HFF-Myc (cell line): Measurements from ENCODE around the gene CSNK1G1.
"Not testable (repeated sequence)": the region's sequence is repeated elsewhere in the genome, so short reads cannot be mapped to it uniquely, and the experiment has no call there.

ENCODE experiments used
- DNase-seq: peaks from one replicate; pipeline ENCODE4 v3.0.0-alpha.2; 2011; ENCODE audit warnings: low read depth; ENCODE audit errors: extremely low read depth
- H3K4me3 ChIP-seq: replicated peaks from 2 replicates; pipeline ENCODE4 v1.5.1; 2011; ENCODE audit warnings: low read depth, mild to moderate bottlenecking, control low read depth, low read length
- TF ChIP-seq, protein P1 (sequence below): IDR thresholded peaks from 2 replicates; pipeline ENCODE4 v1.5.1; 2012; ENCODE audit warnings: mild to moderate bottlenecking, low read depth, low read length, control low read depth; ENCODE audit errors: missing control alignments

The CSNK1G1 gene

DNA sequence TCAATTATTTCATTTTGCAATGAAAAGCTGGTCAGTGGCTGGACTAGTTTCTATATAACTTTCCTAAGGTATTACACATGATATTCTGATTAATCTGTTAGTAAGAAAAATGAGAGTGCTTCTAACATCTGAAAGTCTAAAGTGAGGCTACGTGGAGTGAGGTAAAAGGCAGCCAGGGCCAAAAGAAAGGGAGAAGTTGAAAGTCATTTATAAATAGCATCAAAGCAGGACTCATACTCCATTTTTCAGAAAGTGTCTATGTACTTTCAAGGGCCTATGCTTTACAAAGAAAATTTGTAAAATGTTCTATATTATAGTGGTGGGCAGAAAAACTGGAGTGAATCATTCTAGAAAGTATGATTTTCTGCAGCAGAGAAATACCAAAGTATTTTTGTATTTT, 80.0 kb downstream of the CSNK1G1 start:
- TF ChIP-seq, protein P1, sequence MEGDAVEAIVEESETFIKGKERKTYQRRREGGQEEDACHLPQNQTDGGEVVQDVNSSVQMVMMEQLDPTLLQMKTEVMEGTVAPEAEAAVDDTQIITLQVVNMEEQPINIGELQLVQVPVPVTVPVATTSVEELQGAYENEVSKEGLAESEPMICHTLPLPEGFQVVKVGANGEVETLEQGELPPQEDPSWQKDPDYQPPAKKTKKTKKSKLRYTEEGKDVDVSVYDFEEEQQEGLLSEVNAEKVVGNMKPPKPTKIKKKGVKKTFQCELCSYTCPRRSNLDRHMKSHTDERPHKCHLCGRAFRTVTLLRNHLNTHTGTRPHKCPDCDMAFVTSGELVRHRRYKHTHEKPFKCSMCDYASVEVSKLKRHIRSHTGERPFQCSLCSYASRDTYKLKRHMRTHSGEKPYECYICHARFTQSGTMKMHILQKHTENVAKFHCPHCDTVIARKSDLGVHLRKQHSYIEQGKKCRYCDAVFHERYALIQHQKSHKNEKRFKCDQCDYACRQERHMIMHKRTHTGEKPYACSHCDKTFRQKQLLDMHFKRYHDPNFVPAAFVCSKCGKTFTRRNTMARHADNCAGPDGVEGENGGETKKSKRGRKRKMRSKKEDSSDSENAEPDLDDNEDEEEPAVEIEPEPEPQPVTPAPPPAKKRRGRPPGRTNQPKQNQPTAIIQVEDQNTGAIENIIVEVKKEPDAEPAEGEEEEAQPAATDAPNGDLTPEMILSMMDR, result no peak
- DNase-seq, result no peak

DNA sequence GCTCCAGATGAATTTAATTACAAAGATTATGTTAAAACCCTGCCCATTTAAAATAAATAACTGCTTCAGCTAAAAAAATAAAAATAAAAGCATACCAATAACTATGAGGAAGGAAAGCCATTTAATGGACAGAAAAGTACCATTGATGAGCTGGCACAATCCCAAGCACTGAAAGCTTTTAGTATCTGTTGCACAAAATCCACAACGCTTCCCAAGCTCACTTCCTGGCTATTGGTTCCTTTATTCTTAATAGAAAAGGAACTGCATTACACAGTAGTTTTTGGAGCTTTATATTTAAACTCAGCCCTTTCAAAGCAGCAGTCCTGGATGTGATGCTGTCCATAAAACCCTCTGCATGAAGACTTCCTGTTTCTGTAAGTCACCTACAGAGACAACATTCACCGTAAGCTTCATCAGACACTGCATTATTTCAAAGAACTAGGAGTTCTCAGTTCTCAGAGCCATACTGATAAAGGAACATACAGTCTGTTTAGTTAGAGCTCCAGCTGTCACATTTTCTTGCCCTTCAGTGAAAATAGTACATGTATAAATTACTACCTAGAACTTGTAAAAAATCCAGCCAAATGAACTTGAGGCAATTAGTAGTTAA, 81.5 kb downstream of the CSNK1G1 start:
- TF ChIP-seq, protein P1, result no peak
- no peak for DNase-seq
- H3K4me3 ChIP-seq, result no peak overlapping the region

More for the DNA sequence above, 80.0 kb downstream of the CSNK1G1 start:
- H3K4me3 ChIP-seq, result no peak overlapping the region

DNA sequence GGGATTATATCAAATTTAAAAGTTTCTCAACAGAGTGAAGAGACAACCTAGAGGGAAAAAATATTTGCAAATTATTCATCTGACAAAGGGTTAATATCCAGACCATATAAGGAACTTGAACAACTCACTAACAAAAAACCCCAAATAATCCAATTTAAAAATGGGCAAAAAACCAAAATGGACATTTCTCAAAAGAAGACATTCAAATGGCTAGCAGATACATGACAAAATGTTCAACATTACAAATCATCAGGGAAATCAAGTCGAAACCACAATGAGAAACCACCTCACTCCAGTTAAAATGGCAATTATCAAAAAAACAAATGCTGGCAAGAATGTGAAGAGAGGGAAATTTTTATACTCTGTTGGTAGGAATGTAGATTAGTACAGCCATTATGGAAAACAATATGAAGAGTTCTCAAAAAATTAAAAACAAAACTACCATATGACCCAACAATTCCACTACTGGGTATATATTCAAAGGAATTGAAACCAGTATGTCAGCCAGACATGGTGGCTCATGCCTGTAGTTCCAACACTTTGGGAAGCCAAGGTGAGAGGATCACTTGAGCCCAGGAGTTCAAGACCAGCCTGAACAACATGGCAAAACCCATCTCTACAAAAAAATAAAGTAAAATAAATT, 88.5 kb downstream of the CSNK1G1 start:
- no peak for DNase-seq
- H3K4me3 ChIP-seq, result no peak overlapping the region

DNA sequence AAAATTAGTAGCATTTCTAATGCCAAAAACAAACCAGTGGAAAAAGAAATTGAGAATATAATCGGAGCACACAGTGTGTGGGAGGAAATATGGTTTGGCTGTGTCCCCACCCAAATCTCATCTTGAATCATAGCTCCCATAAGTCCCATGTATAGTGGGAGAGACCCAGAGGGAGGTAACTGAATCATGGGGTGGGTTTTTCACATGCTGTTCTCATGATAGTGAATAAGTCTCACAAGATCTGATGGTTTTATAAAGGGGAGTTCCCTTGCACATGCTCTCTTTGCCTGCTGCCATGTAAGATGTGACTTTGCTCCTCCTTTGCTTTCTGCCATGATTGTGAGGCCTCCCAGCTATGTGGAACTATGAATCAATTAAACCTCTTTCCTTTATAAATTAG, 90.8 kb downstream of the CSNK1G1 start:
- not testable (repeated sequence) for DNase-seq, H3K4me3 ChIP-seq

More for the DNA sequence above, 88.5 kb downstream of the CSNK1G1 start:
- TF ChIP-seq, protein P1, result no peak

DNA sequence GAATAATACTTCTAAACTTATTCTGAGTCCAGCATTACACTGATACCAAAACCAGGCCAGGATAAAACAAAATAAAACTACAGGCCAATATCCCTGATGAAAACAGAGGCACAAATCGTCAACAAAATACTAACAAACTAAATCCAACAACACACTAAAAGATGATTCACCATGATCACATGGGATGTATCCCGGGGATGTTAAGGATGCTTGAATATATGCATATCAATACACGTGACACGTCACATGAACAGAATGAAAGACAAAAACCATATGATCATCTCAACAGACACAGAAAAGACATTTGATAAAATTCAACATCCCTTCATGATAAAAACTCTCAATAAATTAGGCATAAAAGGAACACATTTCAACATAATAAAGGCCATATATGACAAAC, 91.5 kb downstream of the CSNK1G1 start:
- TF ChIP-seq, protein P1, result no peak
- H3K4me3 ChIP-seq, result no peak overlapping the region
- DNase-seq, result no peak

DNA sequence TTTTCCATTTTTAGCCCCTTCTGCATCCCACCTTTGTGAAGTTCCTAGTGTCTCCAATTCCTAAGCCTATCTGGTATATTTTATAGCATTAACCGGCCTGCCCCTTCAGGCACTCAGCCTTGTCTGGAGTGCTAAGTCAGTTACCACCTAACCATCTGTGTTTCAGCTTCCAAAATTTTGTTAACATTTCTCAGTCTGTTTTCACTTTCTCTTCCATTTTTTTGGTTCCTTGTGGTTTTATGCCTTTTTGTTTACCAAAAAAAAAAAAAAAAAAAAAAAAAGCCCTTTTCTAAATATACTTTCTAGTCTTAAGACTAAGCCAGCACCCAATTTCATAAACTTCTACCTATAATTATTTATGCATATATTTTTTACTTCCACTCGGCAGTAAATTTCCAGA, 92.4 kb downstream of the CSNK1G1 start:
- DNase-seq, result no peak
- no peak overlapping the region for H3K4me3 ChIP-seq
- TF ChIP-seq, protein P1, result no peak

DNA sequence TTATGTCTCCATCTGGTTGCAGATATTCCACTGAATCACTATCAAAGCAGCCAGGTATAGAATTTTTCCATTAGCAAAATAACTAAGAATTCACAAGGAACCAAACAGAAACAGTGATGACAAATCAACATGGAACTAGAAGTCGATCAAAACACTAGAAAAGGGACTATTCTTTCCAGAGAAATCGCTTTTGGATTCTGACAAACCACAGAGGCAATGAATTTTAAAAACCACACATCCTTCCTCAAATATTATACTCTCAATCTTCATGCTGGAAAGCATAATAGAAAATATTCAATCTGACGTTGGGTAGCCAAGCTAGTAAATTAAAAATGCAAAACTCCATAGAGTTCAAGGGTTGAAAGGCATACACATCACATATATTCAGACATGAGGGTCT, 99.9 kb downstream of the CSNK1G1 start:
- no peak overlapping the region for H3K4me3 ChIP-seq
- DNase-seq, result no peak
- TF ChIP-seq, protein P1, result no peak
